ENCODE measurements around the gene GRIK4. TPM values are rescaled to one million over a fixed set of nuclear protein-coding genes. Genes with fewer than 3 reads are reported as not detected.

GRIK4 gene
- total and polyA plus RNA-seq, 9 of the 15 experiments (the other 6 are each of a cell fraction or from before 2014, with no cell fraction given): not detected

- ATAC-seq (no peak), FAIRE-seq (no peak), DNase-seq (ENCODE audit: extremely low read depth in 1 of 4, low spot score in 3 of 4) (no peak)
- no peak overlapping the region for H3K27ac ChIP-seq (ENCODE audit: extremely low read depth, low read depth, low read length)
- H3K4me1 ChIP-seq (replicated peaks in 1 of 2; ENCODE audit: control insufficient read depth in 2 of 2, insufficient read depth in 2 of 2, low read length in 2 of 2): no peaks in the 10 kb centered on the region
- intact Hi-C loops (cut with micrococcal nuclease) (no loop called here), in situ Hi-C loops (cut with MboI) (no loop called here)
- no peak overlapping the region for H3K9ac ChIP-seq (ENCODE audit: insufficient read depth in 1 of 2, low read depth in 2 of 2, low read length in 2 of 2)
- POLR2A ChIA-PET: interaction anchor here (0.5 kb wide), 1 partner anchor 283 kb away, joined by 3 read pairs; no protein-coding TSS in a partner anchor
- peaks cover 0 to 15% of the 10 kb centered on the region in 2 experiments; a peak in 2 of 5 replicates for H3K27me3 ChIP-seq (ENCODE audit: control insufficient read depth in 2 of 2, insufficient read depth in 2 of 2, low read length in 2 of 2)
- BruUV-seq (replicated peaks): no TSS peak
- H2AFZ ChIP-seq (ENCODE audit: low read depth, low read length): no peak overlapping the region
- no peaks in the 10 kb centered on the region for H3K9me1 ChIP-seq (ENCODE audit: control insufficient read depth, insufficient read depth, low read length)
- CTCF ChIA-PET (ENCODE audit: low intra/inter-chr PET ratio): no interaction called here
- H4K20me1 ChIP-seq (replicated peaks; ENCODE audit: control insufficient read depth, insufficient read depth, low read length): no peaks in the 10 kb centered on the region
- H3K4me3 ChIP-seq: no peak overlapping the region
- no peaks in the 10 kb centered on the region for H3K9me3 ChIP-seq (replicated peaks; ENCODE audit: control insufficient read depth, insufficient read depth, low read depth, low read length)
- no peaks in the 10 kb centered on the region for H3K36me3 ChIP-seq (ENCODE audit: control insufficient read depth, insufficient read depth, low read length)
- H3K4me2 ChIP-seq (ENCODE audit: insufficient read depth, low read length): no peak overlapping the region
- H3K79me2 ChIP-seq (ENCODE audit: control insufficient read depth, insufficient read depth, low read length): no peaks in the 10 kb centered on the region
- TF ChIP-seq TGIF2 (CRISPR knock-in tag; IDR thresholded peaks at IDR 0.05): no peak
- 0% methylated on average over 5 of the region's 5 CpGs for WGBS (ENCODE audit: insufficient coverage, low coverage, missing lambda C conversion rate)
Measured at GRCh38 chr11:120690406-120690805, 178.9 kb downstream of the GRIK4 start.

DNA sequence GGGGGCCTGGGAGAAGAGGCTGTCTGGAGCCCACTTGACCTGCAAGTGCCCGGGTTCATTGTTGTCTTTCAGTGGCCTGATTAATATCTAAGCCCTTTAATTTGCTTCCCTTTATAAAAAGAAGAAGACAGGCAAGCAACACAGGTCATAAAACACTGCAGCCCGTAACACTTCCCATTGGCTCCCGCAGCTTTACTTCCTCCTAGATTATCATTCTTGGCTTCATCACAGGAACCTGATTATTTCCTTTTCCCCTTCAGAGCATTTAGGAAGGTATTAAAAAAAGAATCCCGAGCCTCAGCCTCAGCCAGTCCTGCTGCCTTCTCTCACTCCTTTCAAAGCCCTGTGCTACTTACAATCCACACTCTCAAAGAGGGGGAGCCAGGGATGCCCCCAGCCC is 183.2 kb downstream of the GRIK4 start:
- POLR2A ChIA-PET: interaction anchor here (1.2 kb wide), 1 partner anchor 9 kb away, joined by 3 read pairs; no protein-coding TSS in a partner anchor
- intact Hi-C loops (cut with micrococcal nuclease): no loop called here
- H3K9me3 ChIP-seq (replicated peaks; ENCODE audit: control insufficient read depth, insufficient read depth, low read depth, low read length): no peaks in the 10 kb centered on the region
- no peaks in the 10 kb centered on the region for H3K36me3 ChIP-seq (ENCODE audit: control insufficient read depth, insufficient read depth, low read length)
- H3K4me1 ChIP-seq (replicated peaks in 1 of 2; ENCODE audit: control insufficient read depth in 2 of 2, insufficient read depth in 2 of 2, low read length in 2 of 2): no peaks in the 10 kb centered on the region
- no peaks in the 10 kb centered on the region for H3K9me1 ChIP-seq (ENCODE audit: control insufficient read depth, insufficient read depth, low read length)
- H2AFZ ChIP-seq (ENCODE audit: low read depth, low read length): no peak overlapping the region
- in situ Hi-C loops (cut with MboI): no loop called here
- no peak overlapping the region for H3K4me2 ChIP-seq (ENCODE audit: insufficient read depth, low read length)
- H4K20me1 ChIP-seq (replicated peaks; ENCODE audit: control insufficient read depth, insufficient read depth, low read length): no peaks in the 10 kb centered on the region
- no peak for DNase-seq (ENCODE audit: extremely low read depth in 1 of 4, low spot score in 3 of 4)
- WGBS (ENCODE audit: insufficient coverage, low coverage, missing lambda C conversion rate): 2% methylated on average over 4 of the region's 4 CpGs
- no peaks in the 10 kb centered on the region for H3K79me2 ChIP-seq (ENCODE audit: control insufficient read depth, insufficient read depth, low read length)
- CTCF ChIA-PET (ENCODE audit: low intra/inter-chr PET ratio): no interaction called here
- no peak for ATAC-seq
- H3K27ac ChIP-seq (ENCODE audit: extremely low read depth, low read depth, low read length): no peak overlapping the region
- H3K9ac ChIP-seq (ENCODE audit: insufficient read depth in 1 of 2, low read depth in 2 of 2, low read length in 2 of 2): no peak overlapping the region
- H3K27me3 ChIP-seq (ENCODE audit: control insufficient read depth in 2 of 2, insufficient read depth in 2 of 2, low read length in 2 of 2): peaks cover 0 to 21% of the 10 kb centered on the region in 2 experiments; a peak in 2 of 5 replicates
- BruUV-seq (replicated peaks): no TSS peak
- H3K4me3 ChIP-seq: no peak overlapping the region
- no peak for FAIRE-seq
- TF ChIP-seq, protein P1, sequence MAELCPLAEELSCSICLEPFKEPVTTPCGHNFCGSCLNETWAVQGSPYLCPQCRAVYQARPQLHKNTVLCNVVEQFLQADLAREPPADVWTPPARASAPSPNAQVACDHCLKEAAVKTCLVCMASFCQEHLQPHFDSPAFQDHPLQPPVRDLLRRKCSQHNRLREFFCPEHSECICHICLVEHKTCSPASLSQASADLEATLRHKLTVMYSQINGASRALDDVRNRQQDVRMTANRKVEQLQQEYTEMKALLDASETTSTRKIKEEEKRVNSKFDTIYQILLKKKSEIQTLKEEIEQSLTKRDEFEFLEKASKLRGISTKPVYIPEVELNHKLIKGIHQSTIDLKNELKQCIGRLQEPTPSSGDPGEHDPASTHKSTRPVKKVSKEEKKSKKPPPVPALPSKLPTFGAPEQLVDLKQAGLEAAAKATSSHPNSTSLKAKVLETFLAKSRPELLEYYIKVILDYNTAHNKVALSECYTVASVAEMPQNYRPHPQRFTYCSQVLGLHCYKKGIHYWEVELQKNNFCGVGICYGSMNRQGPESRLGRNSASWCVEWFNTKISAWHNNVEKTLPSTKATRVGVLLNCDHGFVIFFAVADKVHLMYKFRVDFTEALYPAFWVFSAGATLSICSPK (IDR thresholded peaks at IDR 0.05; ENCODE audit: borderline replicate concordance): no peak
- no peak for TF ChIP-seq MAFG (tag; conservative IDR thresholded peaks at IDR 0.05)
- TF ChIP-seq, protein P2, sequence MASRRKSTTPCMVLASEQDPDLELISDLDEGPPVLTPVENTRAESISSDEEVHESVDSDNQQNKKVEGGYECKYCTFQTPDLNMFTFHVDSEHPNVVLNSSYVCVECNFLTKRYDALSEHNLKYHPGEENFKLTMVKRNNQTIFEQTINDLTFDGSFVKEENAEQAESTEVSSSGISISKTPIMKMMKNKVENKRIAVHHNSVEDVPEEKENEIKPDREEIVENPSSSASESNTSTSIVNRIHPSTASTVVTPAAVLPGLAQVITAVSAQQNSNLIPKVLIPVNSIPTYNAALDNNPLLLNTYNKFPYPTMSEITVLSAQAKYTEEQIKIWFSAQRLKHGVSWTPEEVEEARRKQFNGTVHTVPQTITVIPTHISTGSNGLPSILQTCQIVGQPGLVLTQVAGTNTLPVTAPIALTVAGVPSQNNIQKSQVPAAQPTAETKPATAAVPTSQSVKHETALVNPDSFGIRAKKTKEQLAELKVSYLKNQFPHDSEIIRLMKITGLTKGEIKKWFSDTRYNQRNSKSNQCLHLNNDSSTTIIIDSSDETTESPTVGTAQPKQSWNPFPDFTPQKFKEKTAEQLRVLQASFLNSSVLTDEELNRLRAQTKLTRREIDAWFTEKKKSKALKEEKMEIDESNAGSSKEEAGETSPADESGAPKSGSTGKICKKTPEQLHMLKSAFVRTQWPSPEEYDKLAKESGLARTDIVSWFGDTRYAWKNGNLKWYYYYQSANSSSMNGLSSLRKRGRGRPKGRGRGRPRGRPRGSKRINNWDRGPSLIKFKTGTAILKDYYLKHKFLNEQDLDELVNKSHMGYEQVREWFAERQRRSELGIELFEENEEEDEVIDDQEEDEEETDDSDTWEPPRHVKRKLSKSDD (conservative IDR thresholded peaks at IDR 0.05; ENCODE audit: low read length): no peak
- TF ChIP-seq JUNB (CRISPR knock-in tag; conservative IDR thresholded peaks at IDR 0.05): no peak
- no peak for TF ChIP-seq GTF2F1 (IDR thresholded peaks at IDR 0.05; ENCODE audit: low read depth, low read length)
- TF ChIP-seq, protein P3, sequence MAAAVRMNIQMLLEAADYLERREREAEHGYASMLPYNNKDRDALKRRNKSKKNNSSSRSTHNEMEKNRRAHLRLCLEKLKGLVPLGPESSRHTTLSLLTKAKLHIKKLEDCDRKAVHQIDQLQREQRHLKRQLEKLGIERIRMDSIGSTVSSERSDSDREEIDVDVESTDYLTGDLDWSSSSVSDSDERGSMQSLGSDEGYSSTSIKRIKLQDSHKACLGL (CRISPR knock-in tag; IDR thresholded peaks at IDR 0.05; ENCODE audit: borderline replicate concordance, poor library complexity, severe bottlenecking): no peak
- no peak for TF ChIP-seq ATF1 (CRISPR knock-in tag; IDR thresholded peaks at IDR 0.05)
- TF ChIP-seq ATF1 (tag; IDR thresholded peaks at IDR 0.05): no peak
- TF ChIP-seq CBX3 (IDR thresholded peaks at IDR 0.05; ENCODE audit: borderline replicate concordance in 1 of 2, low read length in 2 of 2): no peak

Measured in K562 (cell line).